GM20000 (cell line): ENCODE results near the gene RHEB.

ENCODE experiments used
- DNase-seq: peaks from one replicate; pipeline ENCODE4 v3.0.0; 2012; ENCODE audit warnings: low spot score
- TF ChIP-seq, protein P1 (sequence below): IDR thresholded peaks from 2 replicates; pipeline ENCODE4 v1.5.1; 2012; ENCODE audit warnings: mild to moderate bottlenecking, control low read depth; ENCODE audit errors: extremely low read depth, missing control alignments

The RHEB gene

DNA sequence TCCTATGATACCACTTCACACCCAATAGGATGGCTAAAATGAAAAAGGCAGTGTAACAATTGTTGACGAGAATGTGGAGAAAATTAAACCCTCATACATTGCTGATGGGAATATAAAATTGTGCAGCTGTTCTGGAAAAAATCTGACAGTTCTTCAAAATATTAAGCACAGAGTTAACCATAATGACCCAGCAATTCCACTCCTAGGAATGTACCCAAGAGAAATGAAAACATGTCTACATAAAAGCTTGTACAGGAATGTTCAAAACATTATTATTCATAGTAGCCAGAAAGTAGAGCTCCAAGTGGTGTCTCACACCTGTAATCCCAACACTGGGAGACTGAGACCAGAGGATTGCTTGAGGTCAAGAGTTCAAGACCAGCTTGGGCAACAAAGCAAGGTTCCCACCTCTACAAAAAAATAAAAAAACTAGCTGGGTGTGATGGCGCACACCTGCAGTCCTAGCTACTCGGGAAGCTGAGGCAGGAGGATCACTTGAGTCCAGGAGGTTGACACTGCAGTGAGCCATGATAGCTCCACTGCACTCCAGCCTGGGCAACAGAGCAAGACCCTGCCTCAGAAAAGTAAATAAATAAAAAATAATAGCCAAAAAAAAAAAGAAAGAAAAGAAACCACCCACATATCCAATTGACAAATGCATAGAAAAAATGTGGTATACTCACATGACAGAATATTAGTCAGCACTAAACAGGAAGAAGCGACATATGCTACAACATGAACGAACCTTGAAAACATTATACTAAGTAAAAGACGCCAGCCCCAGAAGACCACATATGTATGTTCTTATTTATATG lies 5.0 kb downstream of the RHEB start:
- TF ChIP-seq, protein P1, sequence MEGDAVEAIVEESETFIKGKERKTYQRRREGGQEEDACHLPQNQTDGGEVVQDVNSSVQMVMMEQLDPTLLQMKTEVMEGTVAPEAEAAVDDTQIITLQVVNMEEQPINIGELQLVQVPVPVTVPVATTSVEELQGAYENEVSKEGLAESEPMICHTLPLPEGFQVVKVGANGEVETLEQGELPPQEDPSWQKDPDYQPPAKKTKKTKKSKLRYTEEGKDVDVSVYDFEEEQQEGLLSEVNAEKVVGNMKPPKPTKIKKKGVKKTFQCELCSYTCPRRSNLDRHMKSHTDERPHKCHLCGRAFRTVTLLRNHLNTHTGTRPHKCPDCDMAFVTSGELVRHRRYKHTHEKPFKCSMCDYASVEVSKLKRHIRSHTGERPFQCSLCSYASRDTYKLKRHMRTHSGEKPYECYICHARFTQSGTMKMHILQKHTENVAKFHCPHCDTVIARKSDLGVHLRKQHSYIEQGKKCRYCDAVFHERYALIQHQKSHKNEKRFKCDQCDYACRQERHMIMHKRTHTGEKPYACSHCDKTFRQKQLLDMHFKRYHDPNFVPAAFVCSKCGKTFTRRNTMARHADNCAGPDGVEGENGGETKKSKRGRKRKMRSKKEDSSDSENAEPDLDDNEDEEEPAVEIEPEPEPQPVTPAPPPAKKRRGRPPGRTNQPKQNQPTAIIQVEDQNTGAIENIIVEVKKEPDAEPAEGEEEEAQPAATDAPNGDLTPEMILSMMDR = no peak
- no peak for DNase-seq

DNA sequence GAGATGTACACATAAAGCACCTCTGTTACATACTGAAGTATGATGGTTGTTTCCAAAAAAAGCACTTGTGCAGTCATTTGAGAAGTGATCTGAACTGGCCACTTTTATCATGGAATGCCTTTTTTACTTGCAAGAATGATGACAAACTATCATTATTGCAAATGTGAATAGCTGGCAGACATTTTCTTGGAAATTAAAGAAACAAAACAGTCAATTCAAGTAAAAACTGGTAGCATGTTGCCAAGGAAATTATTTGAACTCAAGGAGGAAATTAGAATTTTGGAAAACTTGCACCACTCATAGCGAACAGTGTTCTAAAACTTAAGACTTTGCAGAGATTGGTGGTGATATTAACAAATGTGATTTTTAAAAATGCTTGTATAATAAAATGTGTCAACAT lies 6.6 kb downstream of the RHEB start:
- TF ChIP-seq, protein P1 = no peak
- no peak for DNase-seq

DNA sequence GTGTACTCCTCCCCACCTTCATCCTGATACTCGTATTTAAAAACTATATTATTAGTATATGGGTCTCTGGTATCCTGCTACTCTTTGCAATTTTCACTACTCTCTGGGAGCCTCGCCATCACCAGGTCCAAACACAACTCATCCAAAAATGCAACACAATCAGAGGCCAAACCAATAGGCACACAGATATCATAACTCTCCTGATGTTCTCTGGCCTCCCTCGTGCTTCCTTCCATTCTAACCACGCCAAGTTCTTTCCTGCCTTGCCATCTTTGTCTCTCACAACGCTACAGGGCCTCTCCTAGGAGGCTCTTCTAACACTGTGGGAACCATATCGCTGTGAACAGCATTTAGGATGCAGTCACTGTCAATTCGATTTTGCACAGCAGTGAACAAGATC lies 7.3 kb downstream of the RHEB start:
- TF ChIP-seq, protein P1 = no peak
- no peak for DNase-seq

DNA sequence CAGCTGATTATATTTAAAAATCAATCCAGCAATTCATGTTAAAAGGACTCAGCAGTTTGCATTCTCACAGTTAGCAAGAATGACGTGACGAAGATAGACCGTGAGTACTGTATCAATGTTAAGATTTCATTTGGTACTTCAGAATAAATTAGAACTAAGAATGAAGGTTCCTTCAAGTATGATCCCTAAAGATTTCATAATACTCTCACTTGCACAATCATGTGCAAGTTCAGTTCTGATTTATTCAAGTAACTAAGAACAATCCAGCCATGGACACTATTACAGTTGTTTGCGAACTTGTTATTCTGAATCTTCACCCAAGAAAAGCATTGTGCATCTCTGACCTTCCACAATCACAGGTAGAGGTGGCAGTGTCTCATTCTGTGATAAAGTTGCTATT lies 7.7 kb downstream of the RHEB start:
- TF ChIP-seq, protein P1 = no peak
- no peak for DNase-seq

DNA sequence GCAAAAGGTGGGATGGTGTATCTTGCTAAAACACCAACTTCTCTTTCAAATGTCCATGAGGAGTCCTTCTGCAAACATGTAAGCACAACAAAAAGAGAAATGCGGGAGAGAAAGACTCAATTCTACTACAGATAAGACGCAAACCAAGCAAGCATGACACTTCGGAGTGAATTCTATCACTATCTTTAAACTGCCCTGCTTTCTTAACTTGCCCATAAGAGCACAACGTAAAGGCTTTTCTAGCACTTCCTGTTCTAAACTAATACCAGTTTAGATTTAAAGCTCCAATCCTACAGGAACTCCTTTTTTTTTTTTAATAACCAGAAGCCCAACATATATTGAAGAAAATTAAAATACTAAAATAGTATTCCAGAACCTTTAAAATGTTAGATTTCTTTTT lies 8.4 kb downstream of the RHEB start:
- no peak for DNase-seq
- TF ChIP-seq, protein P1 = no peak

DNA sequence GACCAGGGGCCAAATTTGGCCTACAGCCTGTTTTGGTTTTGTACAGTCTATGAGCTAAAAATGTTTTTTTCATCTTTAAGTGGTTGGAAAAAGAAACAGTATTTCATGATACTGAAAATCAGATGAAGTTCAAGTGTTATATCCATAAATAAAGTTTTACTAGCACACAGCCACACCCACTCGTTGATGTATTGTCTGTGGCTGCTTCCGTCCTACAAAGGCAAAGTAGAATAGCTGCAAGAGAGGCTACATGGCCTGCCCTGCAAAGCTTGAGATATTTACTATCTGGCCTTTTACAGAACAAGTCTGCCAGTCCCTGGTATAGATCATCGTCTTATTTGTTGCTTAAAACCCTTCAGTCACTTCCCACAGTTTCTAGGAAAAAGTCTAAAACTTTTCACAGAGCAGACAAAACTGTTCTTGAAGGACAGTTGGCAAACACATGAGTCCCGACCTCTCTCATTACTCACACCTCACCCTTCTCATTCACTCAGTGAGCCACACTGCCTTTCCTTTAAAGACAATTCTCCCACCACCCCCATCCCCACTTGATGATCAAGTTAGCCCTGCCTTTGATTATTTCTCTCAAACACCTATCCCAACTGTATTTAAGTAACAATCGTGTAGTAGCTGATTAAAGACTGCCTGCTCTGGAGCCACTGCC lies 9.9 kb downstream of the RHEB start:
- TF ChIP-seq, protein P1 = no peak
- DNase-seq = no peak

DNA sequence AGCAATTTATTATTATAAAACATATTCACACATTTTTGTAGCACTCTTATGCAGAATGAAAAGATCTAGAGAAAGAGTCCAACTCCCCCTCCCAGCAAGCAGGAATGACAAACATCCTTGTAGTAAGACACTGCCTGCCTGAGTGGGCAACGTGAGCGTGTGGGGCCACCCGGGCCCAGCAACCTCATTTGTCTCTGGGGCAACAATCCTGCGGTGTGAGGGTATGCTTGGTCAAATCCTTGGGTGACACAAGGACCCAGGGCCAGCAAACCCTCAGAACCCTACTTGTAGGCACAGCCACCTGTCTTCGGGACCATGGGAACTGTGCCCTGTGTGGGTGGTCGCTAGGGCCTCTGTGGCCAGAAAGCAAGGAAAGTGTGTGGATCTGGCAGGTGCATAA lies 10.7 kb downstream of the RHEB start:
- TF ChIP-seq, protein P1 = no peak
- DNase-seq = no peak
